ENCODE results near the gene UBE2L5. TPM values are rescaled to one million over a fixed set of nuclear protein-coding genes. Genes with fewer than 3 reads are reported as not detected.

Gene UBE2L5
- total RNA-seq, 1 experiment from 2014 or later: 0.13 TPM

GRCh38 chr13:30396434-30397075 is 25.7 kb upstream of the UBE2L5 start (continued):
- no peak for TF ChIP-seq AFF4 (CRISPR knock-in tag; IDR thresholded peaks at IDR 0.05; ENCODE audit: borderline replicate concordance)
- TF ChIP-seq TEAD1 (CRISPR knock-in tag; IDR thresholded peaks at IDR 0.05): no peak
- no peak for TF ChIP-seq ERG (CRISPR knock-in tag; IDR thresholded peaks at IDR 0.05)
- no peak for TF ChIP-seq ATF3 (CRISPR knock-in tag; conservative IDR thresholded peaks at IDR 0.05)
- TF ChIP-seq SP1 (CRISPR knock-in tag; conservative IDR thresholded peaks at IDR 0.05): no peak
- no peak for TF ChIP-seq NR1H2 (CRISPR knock-in tag; IDR thresholded peaks at IDR 0.05)

GRCh38 chr13:30398601-30399072 is 23.7 kb upstream of the UBE2L5 start:
- no peak for TF ChIP-seq ZNF512 (CRISPR knock-in tag; IDR thresholded peaks at IDR 0.05; ENCODE audit: borderline replicate concordance)
- TF ChIP-seq IRF2 (CRISPR knock-in tag; IDR thresholded peaks at IDR 0.05; ENCODE audit: borderline replicate concordance, low read depth): no peak
- TF ChIP-seq NR2C2 (CRISPR knock-in tag; IDR thresholded peaks at IDR 0.05): no peak
- TF ChIP-seq NFYB (CRISPR knock-in tag; conservative IDR thresholded peaks at IDR 0.05; ENCODE audit: low read depth): no peak
- TF ChIP-seq FOXP1 (CRISPR knock-in tag; IDR thresholded peaks at IDR 0.05; ENCODE audit: borderline replicate concordance): no peak
- no peak for TF ChIP-seq AFF4 (CRISPR knock-in tag; IDR thresholded peaks at IDR 0.05; ENCODE audit: borderline replicate concordance)
- TF ChIP-seq CREB1 (CRISPR knock-in tag; IDR thresholded peaks at IDR 0.05): no peak
- no peak for TF ChIP-seq CDX4 (CRISPR knock-in tag; IDR thresholded peaks at IDR 0.05; ENCODE audit: borderline replicate concordance)
- TF ChIP-seq TCF7 (CRISPR knock-in tag; IDR thresholded peaks at IDR 0.05; ENCODE audit: low read depth): no peak
- TF ChIP-seq ZNF423 (CRISPR knock-in tag; IDR thresholded peaks at IDR 0.05): no peak
- TF ChIP-seq ATF3 (CRISPR knock-in tag; conservative IDR thresholded peaks at IDR 0.05): no peak
- no peak for TF ChIP-seq ZNF671 (CRISPR knock-in tag; IDR thresholded peaks at IDR 0.05)
- TF ChIP-seq ELF4 (CRISPR knock-in tag; IDR thresholded peaks at IDR 0.05; ENCODE audit: low read depth): no peak
- TF ChIP-seq KAT7 (CRISPR knock-in tag; IDR thresholded peaks at IDR 0.05; ENCODE audit: borderline replicate concordance): no peak
- no peak for TF ChIP-seq NR1H2 (CRISPR knock-in tag; IDR thresholded peaks at IDR 0.05)
- H3K4me3 Mint-ChIP-seq: no peak overlapping the region
- peaks cover 36% of the 10 kb centered on the region for H3K4me1 Mint-ChIP-seq
- no peak overlapping the region for H3K27ac Mint-ChIP-seq
- peaks cover 6% of the 10 kb centered on the region for H3K27me3 Mint-ChIP-seq (ENCODE audit: low read depth)
- no peak for ATAC-seq
- DNase-seq (ENCODE audit: low spot score): no peak
- CTCF ChIA-PET: interaction anchor here (0.6 kb wide), 1 partner anchor 23 kb away, joined by 3 read pairs; the partner anchor contains the start of gene UBE2L5
- POLR2A ChIA-PET: no interaction called here
- H3K9me3 Mint-ChIP-seq: no peaks in the 10 kb centered on the region
- H3K36me3 Mint-ChIP-seq: no peaks in the 10 kb centered on the region

Measured in WTC11 (cell line).